Measurements from ENCODE around the gene ACAP3. TPM values are rescaled to one million over a fixed set of nuclear protein-coding genes. Genes with fewer than 3 reads are reported as not detected.

ACAP3 gene
- total and polyA plus RNA-seq, 10 of the 15 experiments (the other 5 are each of a cell fraction or from before 2014, with no cell fraction given): 0.05 to 34.2 (median 7.1) TPM

- RAD21 ChIA-PET (ENCODE audit: unreplicated experiment): no interaction called here
- SMC1A ChIA-PET (ENCODE audit: uncharacterized antibody, unreplicated experiment): no interaction called here
- H3K4me3 ChIP-seq: no peak overlapping the region
- H3K9me3 ChIP-seq (replicated peaks; ENCODE audit: control insufficient read depth, insufficient read depth, low read length): no peaks in the 10 kb centered on the region
- H3K27ac ChIP-seq (ENCODE audit: control insufficient read depth, insufficient read depth): no peak overlapping the region
- H3K79me2 ChIP-seq (ENCODE audit: control insufficient read depth, insufficient read depth, low read length): peaks cover 6% of the 10 kb centered on the region
- BruUV-seq (replicated peaks): no TSS peak
- H3K4me2 ChIP-seq (ENCODE audit: control insufficient read depth, insufficient read depth): no peak overlapping the region
- H3K9ac ChIP-seq (ENCODE audit: control insufficient read depth, insufficient read depth, low read length): no peak overlapping the region
- intact Hi-C loops (cut with micrococcal nuclease; ENCODE audit: unreplicated experiment): no loop called here
- no peak overlapping the region for H2AFZ ChIP-seq (ENCODE audit: control insufficient read depth, low read depth, low read length)
- peaks cover 3 to 34% of the 10 kb centered on the region in 2 experiments; a peak in 3 of 4 replicates for H3K36me3 ChIP-seq (ENCODE audit: control insufficient read depth in 2 of 2, insufficient read depth in 2 of 2, low read length in 1 of 2)
- CTCF ChIA-PET: no interaction called here
- H3K27me3 ChIP-seq (replicated peaks in 1 of 2; ENCODE audit: control insufficient read depth in 2 of 2, insufficient read depth in 2 of 2, low read length in 1 of 2): no peaks in the 10 kb centered on the region
- POLR2A ChIA-PET: no interaction called here
- FAIRE-seq (no peak), ATAC-seq (no peak), DNase-seq (ENCODE audit: low read depth, low spot score) (no peak)
- H3K4me1 ChIP-seq (ENCODE audit: control insufficient read depth, insufficient read depth, low read length): no peaks in the 10 kb centered on the region
- no peaks in the 10 kb centered on the region; the same call in 1 of the 2 replicates for H4K20me1 ChIP-seq (ENCODE audit: control insufficient read depth, insufficient read depth)
- in situ Hi-C loops (cut with MboI): no loop called here
- WGBS (ENCODE audit: insufficient coverage, insufficient replicate concordance, low lambda C conversion rate, missing lambda C conversion rate): 92% methylated on average over 37 of the region's 37 CpGs
- TF ChIP-seq SUZ12 (IDR thresholded peaks at IDR 0.05; ENCODE audit: unreplicated experiment): no peak
- TF ChIP-seq SMC3 (IDR thresholded peaks at IDR 0.05; ENCODE audit: borderline replicate concordance, low read length): no peak
- no peak for TF ChIP-seq ZNF687 (IDR thresholded peaks at IDR 0.05)
- peak; percentile 54 for TF ChIP-seq POLR2A (IDR thresholded peaks at IDR 0.05; ENCODE audit: low read depth, low read length)
- TF ChIP-seq CTCF (IDR thresholded peaks at IDR 0.05 in 2 of 3, conservative IDR thresholded peaks at IDR 0.05 in 1 of 3; ENCODE audit: control insufficient read depth in 2 of 3, extremely low read depth in 1 of 3, insufficient read depth in 1 of 3, low read depth in 3 of 3, low read length in 3 of 3): no peak
- no peak for TF ChIP-seq KAT2A (conservative IDR thresholded peaks at IDR 0.05; ENCODE audit: control insufficient read depth, low read depth, low read length)
Measured at GRCh38 chr1:1313500-1314236, 5.9 kb upstream of the ACAP3 start.
